ENCODE results near the gene AR.

GRCh38 chrX:67503453-67503852, 40.4 kb upstream of the AR start:
- TF ChIP-seq CTCF (IDR thresholded peaks at IDR 0.05; ENCODE audit: control extremely low read depth in 1 of 3, insufficient read depth in 1 of 3, low read depth in 1 of 3, low read length in 3 of 3) (no peak), SIX5 (IDR thresholded peaks at IDR 0.05; ENCODE audit: low read depth, low read length) (no peak), RAD21 (IDR thresholded peaks at IDR 0.05 in 1 of 2, conservative IDR thresholded peaks at IDR 0.05 in 1 of 2; ENCODE audit: low read depth in 2 of 2, low read length in 2 of 2) (no peak), CEBPB (IDR thresholded peaks at IDR 0.05; ENCODE audit: low read depth, low read length) (no peak)

Data from H1 (cell line).